ENCODE measurements around the gene DAPK1.

The DAPK1 gene

GRCh38 chr9:87497604-87498045, at the start of gene DAPK1:
Gene DAPK1, plus strand, starts transcription at chr9:87497867. Its CDS starts 1,211 bp downstream, at chr9:87499078.
- DNase-seq (ENCODE audit: low spot score): no peak

- no peak for DNase-seq (ENCODE audit: low spot score)
Observed at GRCh38 chr9:87451149-87451548, 46.5 kb upstream of the DAPK1 start.

- no peak for DNase-seq (ENCODE audit: low spot score)
Observed at GRCh38 chr9:87455407-87455806, 42.3 kb upstream of the DAPK1 start.

- no peak for DNase-seq (ENCODE audit: low spot score)
Observed at GRCh38 chr9:87461256-87461655, 36.4 kb upstream of the DAPK1 start.

GRCh38 chr9:87464110-87464991, 33.3 kb upstream of the DAPK1 start:
- no peak for DNase-seq (ENCODE audit: low spot score)

- DNase-seq (ENCODE audit: low spot score): no peak
Observed at GRCh38 chr9:87464992-87465378, 32.7 kb upstream of the DAPK1 start.

GRCh38 chr9:87465816-87466215, 31.9 kb upstream of the DAPK1 start:
- DNase-seq (ENCODE audit: low spot score): no peak

- no peak for DNase-seq (ENCODE audit: low spot score)
Observed at GRCh38 chr9:87467187-87467586, 30.5 kb upstream of the DAPK1 start.

GRCh38 chr9:87469793-87470465, 27.7 kb upstream of the DAPK1 start:
- DNase-seq (ENCODE audit: low spot score): no peak

GRCh38 chr9:87471746-87472145, 25.9 kb upstream of the DAPK1 start:
- no peak for DNase-seq (ENCODE audit: low spot score)

- DNase-seq (ENCODE audit: low spot score): no peak
Observed at GRCh38 chr9:87475463-87475862, 22.2 kb upstream of the DAPK1 start.

GRCh38 chr9:87478226-87478992, 19.3 kb upstream of the DAPK1 start:
- DNase-seq (ENCODE audit: low spot score): no peak

GRCh38 chr9:87479801-87480201, 17.9 kb upstream of the DAPK1 start:
- no peak for DNase-seq (ENCODE audit: low spot score)

GRCh38 chr9:87481890-87482855, 15.5 kb upstream of the DAPK1 start:
- DNase-seq (ENCODE audit: low spot score): no peak

GRCh38 chr9:87490225-87490624, 7.4 kb upstream of the DAPK1 start:
- DNase-seq (ENCODE audit: low spot score): no peak

- DNase-seq (ENCODE audit: low spot score): no peak
Observed at GRCh38 chr9:87490907-87491306, 6.8 kb upstream of the DAPK1 start.

GRCh38 chr9:87491523-87491922, 6.1 kb upstream of the DAPK1 start:
- DNase-seq (ENCODE audit: low spot score): no peak

GRCh38 chr9:87492642-87493041, 5.0 kb upstream of the DAPK1 start:
- DNase-seq (ENCODE audit: low spot score): no peak

GRCh38 chr9:87494970-87495471, 2.6 kb upstream of the DAPK1 start:
- DNase-seq (ENCODE audit: low spot score): no peak

- DNase-seq (ENCODE audit: low spot score): no peak
Observed at GRCh38 chr9:87497080-87497603, 525 bp upstream of the DAPK1 start.
